ENCODE measurements around the gene PRDM16. TPM values are rescaled to one million over a fixed set of nuclear protein-coding genes. Genes with fewer than 3 reads are reported as not detected.

The PRDM16 gene
- polyA plus RNA-seq, 2 donors = 0.15 to 0.28 TPM

- H3K27me3 ChIP-seq (ENCODE audit: control insufficient read depth in 1 of 2, insufficient read depth in 2 of 2, low read length in 2 of 2) = no peaks in the 10 kb centered on the region
- 89 to 94% methylated on average over 11 of the region's 11 CpGs for WGBS, 2 donors
- H3K27ac ChIP-seq (ENCODE audit: low read depth in 2 of 2, low read length in 1 of 2) = no peak overlapping the region
- peaks cover 0 to 5% of the 10 kb centered on the region in 2 donors for H3K4me1 ChIP-seq (ENCODE audit: control insufficient read depth in 2 of 2, insufficient read depth in 2 of 2, low read length in 1 of 2)
- no peak overlapping the region for H3K4me3 ChIP-seq (ENCODE audit: low read depth in 1 of 2, low read length in 2 of 2)
- peaks cover 0 to 2% of the 10 kb centered on the region in 2 donors for H3K9me3 ChIP-seq (ENCODE audit: control insufficient read depth in 2 of 2, insufficient read depth in 1 of 2, low read depth in 1 of 2, low read length in 1 of 2)
- H3K36me3 ChIP-seq (ENCODE audit: control insufficient read depth in 2 of 2, insufficient read depth in 2 of 2, low read length in 1 of 2) = no peaks in the 10 kb centered on the region
These were observed 239.1 kb downstream of the PRDM16 start for GRCh38 chr1:3308053-3308452.

- WGBS, 2 donors = 84 to 91% methylated on average over 25 of the region's 25 CpGs
- Histone ChIP-seq H3K9me3 (ENCODE audit: control insufficient read depth in 2 of 2, insufficient read depth in 1 of 2, low read depth in 1 of 2, low read length in 1 of 2) (peaks cover 0 to 2% of the 10 kb centered on the region in 2 donors), H3K36me3 (ENCODE audit: control insufficient read depth in 2 of 2, insufficient read depth in 2 of 2, low read length in 1 of 2) (no peaks in the 10 kb centered on the region), H3K27ac (ENCODE audit: low read depth in 2 of 2, low read length in 1 of 2) (no peak overlapping the region), H3K4me1 (ENCODE audit: control insufficient read depth in 2 of 2, insufficient read depth in 2 of 2, low read length in 1 of 2) (peaks cover 2 to 18% of the 10 kb centered on the region in 2 donors), H3K4me3 (ENCODE audit: low read depth in 1 of 2, low read length in 2 of 2) (no peak overlapping the region), H3K27me3 (ENCODE audit: control insufficient read depth in 1 of 2, insufficient read depth in 2 of 2, low read length in 2 of 2) (no peaks in the 10 kb centered on the region)
These were observed 241.9 kb downstream of the PRDM16 start for GRCh38 chr1:3310718-3311400.

- Histone ChIP-seq H3K27me3 (ENCODE audit: control insufficient read depth in 1 of 2, insufficient read depth in 2 of 2, low read length in 2 of 2) (no peaks in the 10 kb centered on the region), H3K4me3 (ENCODE audit: low read depth in 1 of 2, low read length in 2 of 2) (no peak overlapping the region), H3K36me3 (ENCODE audit: control insufficient read depth in 2 of 2, insufficient read depth in 2 of 2, low read length in 1 of 2) (no peaks in the 10 kb centered on the region), H3K4me1 (ENCODE audit: control insufficient read depth in 2 of 2, insufficient read depth in 2 of 2, low read length in 1 of 2) (peaks cover 2 to 18% of the 10 kb centered on the region in 2 donors), H3K9me3 (ENCODE audit: control insufficient read depth in 2 of 2, insufficient read depth in 1 of 2, low read depth in 1 of 2, low read length in 1 of 2) (peaks cover 0 to 5% of the 10 kb centered on the region in 2 donors), H3K27ac (ENCODE audit: low read depth in 2 of 2, low read length in 1 of 2) (no peak overlapping the region)
- WGBS, 2 donors = 93 to 96% methylated on average over 8 of the region's 8 CpGs
These were observed 242.7 kb downstream of the PRDM16 start for GRCh38 chr1:3311711-3312110.

- peaks cover 2 to 18% of the 10 kb centered on the region in 2 donors for H3K4me1 ChIP-seq (ENCODE audit: control insufficient read depth in 2 of 2, insufficient read depth in 2 of 2, low read length in 1 of 2)
- peak overlapping the region; percentile 81 to 90 for H3K27ac ChIP-seq (ENCODE audit: low read depth in 2 of 2, low read length in 1 of 2)
- H3K27me3 ChIP-seq (ENCODE audit: control insufficient read depth in 1 of 2, insufficient read depth in 2 of 2, low read length in 2 of 2) = no peaks in the 10 kb centered on the region
- H3K4me3 ChIP-seq (ENCODE audit: low read depth in 1 of 2, low read length in 2 of 2) = no peak overlapping the region
- WGBS, 2 donors = 82 to 84% methylated on average over 24 of the region's 24 CpGs
- no peaks in the 10 kb centered on the region for H3K36me3 ChIP-seq (ENCODE audit: control insufficient read depth in 2 of 2, insufficient read depth in 2 of 2, low read length in 1 of 2)
- H3K9me3 ChIP-seq (ENCODE audit: control insufficient read depth in 2 of 2, insufficient read depth in 1 of 2, low read depth in 1 of 2, low read length in 1 of 2) = peaks cover 0 to 10% of the 10 kb centered on the region in 2 donors
These were observed 243.4 kb downstream of the PRDM16 start for GRCh38 chr1:3312310-3312897.

- 18 to 32% methylated on average over 38 of the region's 38 CpGs for WGBS, 2 donors
- no peaks in the 10 kb centered on the region for H3K36me3 ChIP-seq (ENCODE audit: control insufficient read depth in 2 of 2, insufficient read depth in 2 of 2, low read length in 1 of 2)
- peaks cover 0 to 10% of the 10 kb centered on the region in 2 donors for H3K9me3 ChIP-seq (ENCODE audit: control insufficient read depth in 2 of 2, insufficient read depth in 1 of 2, low read depth in 1 of 2, low read length in 1 of 2)
- H3K4me3 ChIP-seq (ENCODE audit: low read depth in 1 of 2, low read length in 2 of 2) = no peak overlapping the region
- H3K27ac ChIP-seq (ENCODE audit: low read depth in 2 of 2, low read length in 1 of 2) = peak overlapping the region; percentile 90 to 91
- peaks cover 2 to 18% of the 10 kb centered on the region in 2 donors for H3K4me1 ChIP-seq (ENCODE audit: control insufficient read depth in 2 of 2, insufficient read depth in 2 of 2, low read length in 1 of 2)
- no peaks in the 10 kb centered on the region for H3K27me3 ChIP-seq (ENCODE audit: control insufficient read depth in 1 of 2, insufficient read depth in 2 of 2, low read length in 2 of 2)
These were observed 244.0 kb downstream of the PRDM16 start for GRCh38 chr1:3312898-3313575.

- no peaks in the 10 kb centered on the region for H3K27me3 ChIP-seq (ENCODE audit: control insufficient read depth in 1 of 2, insufficient read depth in 2 of 2, low read length in 2 of 2)
- peak overlapping the region; percentile 90 to 91 for H3K27ac ChIP-seq (ENCODE audit: low read depth in 2 of 2, low read length in 1 of 2)
- H3K4me3 ChIP-seq (ENCODE audit: low read depth in 1 of 2, low read length in 2 of 2) = no peak overlapping the region
- H3K9me3 ChIP-seq (ENCODE audit: control insufficient read depth in 2 of 2, insufficient read depth in 1 of 2, low read depth in 1 of 2, low read length in 1 of 2) = peaks cover 0 to 10% of the 10 kb centered on the region in 2 donors
- H3K36me3 ChIP-seq (ENCODE audit: control insufficient read depth in 2 of 2, insufficient read depth in 2 of 2, low read length in 1 of 2) = no peaks in the 10 kb centered on the region
- WGBS, 2 donors = 12 to 36% methylated on average over 22 of the region's 22 CpGs
- H3K4me1 ChIP-seq (ENCODE audit: control insufficient read depth in 2 of 2, insufficient read depth in 2 of 2, low read length in 1 of 2) = peaks cover 2 to 18% of the 10 kb centered on the region in 2 donors
These were observed 244.6 kb downstream of the PRDM16 start for GRCh38 chr1:3313576-3313950.

- no peaks in the 10 kb centered on the region for H3K36me3 ChIP-seq (ENCODE audit: control insufficient read depth in 2 of 2, insufficient read depth in 2 of 2, low read length in 1 of 2)
- WGBS, 2 donors = 31 to 41% methylated on average over 21 to 22 of the region's 22 CpGs
- H3K9me3 ChIP-seq (ENCODE audit: control insufficient read depth in 2 of 2, insufficient read depth in 1 of 2, low read depth in 1 of 2, low read length in 1 of 2) = peaks cover 0 to 10% of the 10 kb centered on the region in 2 donors
- H3K27me3 ChIP-seq (ENCODE audit: control insufficient read depth in 1 of 2, insufficient read depth in 2 of 2, low read length in 2 of 2) = no peaks in the 10 kb centered on the region
- H3K4me1 ChIP-seq (ENCODE audit: control insufficient read depth in 2 of 2, insufficient read depth in 2 of 2, low read length in 1 of 2) = peaks cover 2 to 18% of the 10 kb centered on the region in 2 donors
- peak overlapping the region; percentile 90 to 91 for H3K27ac ChIP-seq (ENCODE audit: low read depth in 2 of 2, low read length in 1 of 2)
- H3K4me3 ChIP-seq (ENCODE audit: low read depth in 1 of 2, low read length in 2 of 2) = no peak overlapping the region
These were observed 245.7 kb downstream of the PRDM16 start for GRCh38 chr1:3314491-3315381.

- WGBS, 2 donors = 44 to 53% methylated on average over 21 of the region's 21 CpGs
- no peaks in the 10 kb centered on the region for H3K27me3 ChIP-seq (ENCODE audit: control insufficient read depth in 1 of 2, insufficient read depth in 2 of 2, low read length in 2 of 2)
- no peaks in the 10 kb centered on the region for H3K36me3 ChIP-seq (ENCODE audit: control insufficient read depth in 2 of 2, insufficient read depth in 2 of 2, low read length in 1 of 2)
These were observed 246.7 kb downstream of the PRDM16 start for GRCh38 chr1:3315399-3316339.

More at GRCh38 chr1:3315399-3316339, 246.7 kb downstream of the PRDM16 start:
- Histone ChIP-seq H3K4me3 (ENCODE audit: low read depth in 1 of 2, low read length in 2 of 2) (no peak overlapping the region), H3K9me3 (ENCODE audit: control insufficient read depth in 2 of 2, insufficient read depth in 1 of 2, low read depth in 1 of 2, low read length in 1 of 2) (peaks cover 0 to 9% of the 10 kb centered on the region in 2 donors), H3K27ac (ENCODE audit: low read depth in 2 of 2, low read length in 1 of 2) (no peak overlapping the region), H3K4me1 (ENCODE audit: control insufficient read depth in 2 of 2, insufficient read depth in 2 of 2, low read length in 1 of 2) (peaks cover 2 to 18% of the 10 kb centered on the region in 2 donors)

Measured in esophagus (tissue), 2 donors.